Stimulated activated CD8-positive, alpha-beta memory T cell treated with anti-CD3 and anti-CD28 coated beads, Interleukin-7, amount 100 ng/mL, for 4 hours (primary cell): ENCODE data around the gene PFAS.

ENCODE experiments used
- DNase-seq, 2 donors: peaks; one replicate each; pipeline ENCODE4 v3.0.0-alpha.2; 2020; ENCODE audit warnings: low read depth in 2 of 2

The PFAS gene

DNA sequence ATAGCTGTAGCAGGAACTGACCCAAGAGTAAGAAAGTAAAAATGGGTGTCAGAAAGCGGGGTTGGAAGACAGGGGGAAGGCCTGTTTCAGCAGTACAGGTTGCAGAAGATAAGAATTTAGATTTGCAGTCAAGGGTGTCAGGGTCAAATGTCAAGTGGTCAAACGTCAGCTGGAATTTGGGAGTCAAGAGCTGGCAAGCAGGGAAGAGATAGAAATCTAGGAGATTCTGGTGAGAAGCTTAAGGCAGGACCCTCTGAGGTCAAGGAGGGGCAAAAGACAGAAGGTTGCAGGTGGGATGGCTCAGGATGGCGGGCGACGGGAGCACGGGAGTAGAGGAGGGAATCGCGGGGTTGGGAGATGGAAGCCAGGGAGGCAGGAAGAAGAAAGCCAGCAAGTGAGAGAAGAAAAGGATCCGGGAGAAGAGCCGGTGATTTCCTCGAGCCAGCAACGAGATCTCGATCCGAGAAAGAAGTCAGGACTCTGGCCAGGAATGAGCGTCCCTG, 45.8 kb downstream of the PFAS start:
- DNase-seq: no peak

GRCh38 chr17:8300226-8300625, 51.1 kb downstream of the PFAS start:
- DNase-seq: no peak

- peak; percentile 40 to 44 for DNase-seq
Observed at GRCh38 chr17:8300627-8301242, 51.6 kb downstream of the PFAS start.

GRCh38 chr17:8310601-8311123, 61.6 kb downstream of the PFAS start:
- DNase-seq: no peak

- no peak for DNase-seq
Observed at GRCh38 chr17:8311131-8311790, 62.2 kb downstream of the PFAS start.

- no peak for DNase-seq
Observed at GRCh38 chr17:8312251-8312650, 63.2 kb downstream of the PFAS start.

GRCh38 chr17:8312726-8313600, 63.9 kb downstream of the PFAS start:
- DNase-seq: no peak

DNA sequence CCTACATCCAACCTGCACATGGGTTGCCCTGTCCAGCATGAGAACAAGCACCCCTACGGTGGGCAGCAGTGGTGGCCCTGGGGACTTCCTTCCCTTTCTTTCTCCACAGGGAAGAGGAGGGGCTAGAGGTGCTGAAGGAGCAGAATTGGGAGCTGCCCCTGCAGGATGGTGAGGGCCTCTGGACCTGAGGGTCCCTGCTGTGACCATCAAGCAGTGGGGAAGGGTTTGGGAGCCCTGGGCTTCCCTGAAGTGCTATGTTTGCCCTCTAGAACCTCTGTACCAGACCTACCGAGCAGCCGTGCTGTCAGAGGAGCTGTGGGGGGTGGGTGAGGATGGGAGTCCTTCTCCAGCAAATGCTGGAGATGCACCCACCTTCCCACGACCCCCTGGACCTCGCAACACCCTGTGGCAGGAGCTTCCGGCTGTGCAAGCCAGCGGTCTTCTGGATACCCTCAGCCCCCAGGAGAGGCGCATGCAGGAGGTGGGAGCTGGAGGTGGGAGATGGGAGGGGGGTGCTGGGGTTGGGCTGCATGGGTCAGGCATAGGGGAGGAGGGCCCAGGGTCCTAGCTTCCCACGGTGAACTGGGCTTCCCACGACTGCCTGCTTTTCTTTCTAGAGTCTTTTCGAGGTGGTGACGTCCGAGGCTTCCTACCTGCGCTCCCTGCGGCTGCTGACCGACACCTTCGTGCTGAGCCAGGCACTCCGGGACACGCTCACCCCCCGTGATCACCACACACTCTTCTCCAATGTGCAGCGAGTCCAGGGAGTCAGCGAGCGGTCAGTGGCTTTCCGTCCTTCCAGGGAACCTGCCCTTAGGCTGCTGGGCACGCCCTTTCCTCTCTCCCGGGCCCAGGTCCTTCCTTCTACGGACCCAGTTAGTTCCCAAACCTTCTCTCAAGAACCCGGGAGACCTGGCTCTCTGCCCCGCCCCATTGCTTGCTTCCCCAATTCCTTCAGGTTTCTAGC, 66.0 kb downstream of the PFAS start:
- no peak for DNase-seq

DNA sequence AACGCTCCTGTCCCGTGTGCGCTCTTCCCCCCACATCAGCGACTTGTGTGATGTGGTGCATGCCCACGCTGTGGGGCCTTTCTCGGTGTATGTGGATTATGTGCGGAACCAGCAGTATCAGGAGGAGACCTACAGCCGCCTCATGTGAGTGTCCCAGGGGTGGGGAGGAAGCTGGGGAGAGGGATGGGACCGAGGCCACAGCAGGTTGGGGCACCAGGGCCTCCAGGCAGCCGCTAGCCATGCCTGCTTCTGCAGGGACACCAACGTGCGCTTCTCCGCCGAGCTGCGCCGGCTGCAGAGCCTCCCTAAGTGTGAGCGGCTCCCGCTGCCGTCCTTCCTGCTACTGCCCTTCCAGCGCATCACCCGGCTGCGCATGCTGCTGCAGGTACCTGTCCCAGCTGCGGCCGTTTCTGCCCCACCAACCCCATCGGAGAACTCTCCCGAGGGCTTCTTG, 66.7 kb downstream of the PFAS start:
- no peak for DNase-seq

DNA sequence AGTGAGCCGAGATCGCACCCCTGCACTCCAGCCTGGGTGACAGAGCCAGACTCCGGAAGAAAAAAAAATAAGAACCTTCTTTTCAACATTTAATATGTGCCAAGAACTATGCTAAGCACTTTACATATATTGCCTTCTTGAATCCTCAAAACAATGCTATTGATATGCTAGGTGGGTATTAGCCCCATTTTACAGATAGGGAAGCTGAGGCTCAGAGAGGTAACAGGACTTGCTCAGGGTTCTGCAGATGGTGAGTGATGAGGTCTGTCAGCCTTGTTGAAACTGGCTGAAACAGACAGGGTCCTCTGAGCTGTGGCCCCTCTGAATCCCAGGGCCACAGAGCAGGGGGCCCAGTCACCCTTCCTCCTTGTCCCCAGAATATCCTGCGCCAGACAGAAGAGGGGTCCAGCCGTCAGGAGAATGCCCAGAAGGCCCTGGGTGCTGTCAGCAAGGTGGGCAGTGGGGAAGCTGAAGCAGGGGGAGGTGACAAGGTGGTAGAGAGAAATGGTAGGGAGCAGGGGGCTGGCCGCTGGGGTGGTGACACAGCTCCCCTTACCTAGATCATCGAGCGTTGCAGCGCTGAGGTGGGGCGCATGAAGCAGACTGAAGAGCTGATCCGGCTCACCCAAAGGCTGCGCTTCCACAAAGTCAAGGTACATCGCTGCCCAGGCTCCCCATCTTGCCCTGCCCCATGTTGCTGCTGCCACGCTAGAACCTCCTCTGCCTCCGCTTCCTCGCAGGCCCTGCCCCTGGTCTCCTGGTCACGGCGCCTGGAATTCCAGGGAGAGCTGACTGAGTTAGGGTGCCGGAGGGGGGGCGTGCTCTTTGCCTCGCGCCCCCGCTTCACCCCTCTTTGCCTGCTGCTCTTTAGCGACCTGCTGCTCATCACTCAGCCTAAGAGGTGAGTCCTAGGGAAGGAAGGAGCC, 69.2 kb downstream of the PFAS start:
- DNase-seq: no peak
